Nephron (organoid): ENCODE data around the gene GALNT12.

Experiments used
- H3K27ac Mint-ChIP-seq, 3 experiments: 2 replicates each; pipeline ENCODE4 v1.8.0; 2020; ENCODE audit warnings: mixed read lengths in 3 of 3, mild to moderate bottlenecking in 2 of 3, moderate library complexity in 1 of 3
- H3K27me3 Mint-ChIP-seq: 2 replicates; pipeline ENCODE4 v1.8.0; 2021; ENCODE audit warnings: low read depth, mild to moderate bottlenecking, moderate library complexity, mixed read lengths
- H3K36me3 Mint-ChIP-seq: 2 replicates; pipeline ENCODE4 v1.8.0; 2020; ENCODE audit warnings: low read depth, mixed read lengths
- H3K4me1 Mint-ChIP-seq: 2 replicates; pipeline ENCODE4 v1.8.0; 2020; ENCODE audit warnings: mixed read lengths
- H3K4me3 Mint-ChIP-seq, 3 experiments: 2 replicates each; pipeline ENCODE4 v1.8.0; 2020; ENCODE audit warnings: mild to moderate bottlenecking in 3 of 3, mixed read lengths in 3 of 3, moderate library complexity in 2 of 3
- H3K9me3 Mint-ChIP-seq: 2 replicates; pipeline ENCODE4 v1.8.0; 2020; ENCODE audit warnings: mixed read lengths
- TF ChIP-seq, protein P1 (sequence below), 3 experiments: fragments of 200-600 bp; sonication (generic); IDR thresholded peaks; one replicate each; pipeline ENCODE4 v1.5.0; 2021; ENCODE audit warnings: antibody characterized with exemption in 3 of 3; ENCODE audit not compliant: unreplicated experiment in 3 of 3

Gene GALNT12

DNA sequence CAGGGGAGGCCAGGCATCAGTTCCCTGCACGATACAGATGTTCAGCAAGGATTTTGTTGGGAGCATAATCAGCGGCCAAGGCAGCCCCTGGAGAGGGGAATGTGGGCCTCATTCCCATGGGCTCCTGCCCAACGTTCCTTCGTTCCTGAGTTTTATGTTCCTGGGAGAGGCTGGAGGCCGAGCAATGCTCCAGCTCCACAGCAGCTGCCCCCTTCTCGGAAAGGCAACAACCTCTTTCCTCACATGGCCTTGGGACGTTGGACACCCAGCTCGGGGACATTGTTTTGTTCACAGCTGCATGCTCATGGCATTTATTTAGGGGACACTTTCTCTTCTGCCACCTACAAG, 72.5 kb downstream of the GALNT12 start:
- Mint-ChIP-seq H3K9me3 (no peaks in the 10 kb centered on the region), H3K4me1 (peaks cover 40% of the 10 kb centered on the region), H3K4me3 (no peak overlapping the region), H3K27ac (peak overlapping the region in 2 of 3 experiments; percentile 68 to 90), H3K27me3 (peaks cover 16% of the 10 kb centered on the region), H3K36me3 (no peaks in the 10 kb centered on the region)
- TF ChIP-seq, protein P1, sequence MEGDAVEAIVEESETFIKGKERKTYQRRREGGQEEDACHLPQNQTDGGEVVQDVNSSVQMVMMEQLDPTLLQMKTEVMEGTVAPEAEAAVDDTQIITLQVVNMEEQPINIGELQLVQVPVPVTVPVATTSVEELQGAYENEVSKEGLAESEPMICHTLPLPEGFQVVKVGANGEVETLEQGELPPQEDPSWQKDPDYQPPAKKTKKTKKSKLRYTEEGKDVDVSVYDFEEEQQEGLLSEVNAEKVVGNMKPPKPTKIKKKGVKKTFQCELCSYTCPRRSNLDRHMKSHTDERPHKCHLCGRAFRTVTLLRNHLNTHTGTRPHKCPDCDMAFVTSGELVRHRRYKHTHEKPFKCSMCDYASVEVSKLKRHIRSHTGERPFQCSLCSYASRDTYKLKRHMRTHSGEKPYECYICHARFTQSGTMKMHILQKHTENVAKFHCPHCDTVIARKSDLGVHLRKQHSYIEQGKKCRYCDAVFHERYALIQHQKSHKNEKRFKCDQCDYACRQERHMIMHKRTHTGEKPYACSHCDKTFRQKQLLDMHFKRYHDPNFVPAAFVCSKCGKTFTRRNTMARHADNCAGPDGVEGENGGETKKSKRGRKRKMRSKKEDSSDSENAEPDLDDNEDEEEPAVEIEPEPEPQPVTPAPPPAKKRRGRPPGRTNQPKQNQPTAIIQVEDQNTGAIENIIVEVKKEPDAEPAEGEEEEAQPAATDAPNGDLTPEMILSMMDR (IDR thresholded peaks at IDR 0.05; ENCODE audit: unreplicated experiment in 3 of 3): no peak

DNA sequence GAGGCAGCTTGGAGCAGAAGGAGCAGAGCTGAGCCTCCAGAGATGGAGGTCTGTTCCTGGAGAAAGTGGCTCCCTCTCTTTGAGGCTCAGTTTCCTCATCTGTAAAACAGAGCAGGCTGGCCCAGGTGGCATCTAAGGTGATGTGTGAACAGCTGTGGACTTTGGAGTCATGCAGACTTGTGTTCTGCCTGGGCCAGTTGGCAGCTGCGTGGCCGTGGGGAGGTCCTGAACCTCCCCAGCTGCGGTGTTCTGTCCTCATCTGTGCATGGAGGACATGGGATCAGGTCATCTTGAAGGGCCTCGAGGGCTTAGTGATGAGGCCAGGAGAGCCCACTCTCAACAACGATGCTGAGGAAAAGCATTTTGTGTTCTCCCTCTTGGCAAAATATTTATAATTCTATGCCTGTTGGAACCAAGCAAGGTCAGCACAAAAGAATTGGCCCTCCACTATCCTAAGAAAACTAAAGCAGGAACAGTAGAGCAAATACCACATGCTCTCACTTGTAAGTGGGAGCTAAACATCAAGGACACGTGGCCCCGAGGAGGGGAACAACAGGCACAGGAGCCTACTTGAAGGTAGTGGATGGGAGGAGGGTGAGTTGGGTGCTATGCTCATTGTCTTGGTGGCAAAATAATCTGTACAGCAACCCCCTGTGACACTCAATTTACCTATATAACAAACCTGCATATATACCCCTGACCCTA, 73.0 kb downstream of the GALNT12 start:
- Mint-ChIP-seq H3K9me3 (no peaks in the 10 kb centered on the region), H3K4me1 (peaks cover 40% of the 10 kb centered on the region), H3K4me3 (no peak overlapping the region), H3K36me3 (no peaks in the 10 kb centered on the region), H3K27ac (peak overlapping the region in 2 of 3 experiments; percentile 68 to 90), H3K27me3 (peaks cover 16% of the 10 kb centered on the region)
- TF ChIP-seq, protein P1 (IDR thresholded peaks at IDR 0.05; ENCODE audit: unreplicated experiment in 3 of 3): no peak

DNA sequence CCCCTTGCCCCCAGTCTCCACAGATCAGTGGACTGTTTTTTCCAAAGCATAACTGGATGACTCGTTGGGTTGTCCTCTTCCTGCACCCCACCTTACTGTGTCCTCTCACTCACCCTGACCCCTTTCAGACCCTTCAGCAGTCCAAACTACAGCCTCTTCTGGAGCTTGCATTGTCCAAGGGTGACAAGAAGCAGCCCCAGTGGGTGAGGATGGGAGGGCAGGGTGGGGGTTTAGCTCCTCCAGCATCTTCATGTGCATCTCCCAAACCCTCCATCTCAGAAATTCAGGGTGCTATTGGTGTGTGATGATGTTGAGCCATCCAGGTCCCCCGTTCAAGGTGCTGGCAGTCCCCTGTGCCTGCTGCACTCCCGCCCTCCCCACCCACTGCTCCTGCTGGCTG, 73.9 kb downstream of the GALNT12 start:
- TF ChIP-seq, protein P1 (IDR thresholded peaks at IDR 0.05; ENCODE audit: unreplicated experiment in 3 of 3): no peak
- Mint-ChIP-seq H3K4me1 (peaks cover 40% of the 10 kb centered on the region), H3K9me3 (no peaks in the 10 kb centered on the region), H3K36me3 (no peaks in the 10 kb centered on the region), H3K27me3 (peaks cover 16% of the 10 kb centered on the region), H3K4me3 (no peak overlapping the region), H3K27ac (peak overlapping the region in 1 of 3 experiments; percentile 42)

DNA sequence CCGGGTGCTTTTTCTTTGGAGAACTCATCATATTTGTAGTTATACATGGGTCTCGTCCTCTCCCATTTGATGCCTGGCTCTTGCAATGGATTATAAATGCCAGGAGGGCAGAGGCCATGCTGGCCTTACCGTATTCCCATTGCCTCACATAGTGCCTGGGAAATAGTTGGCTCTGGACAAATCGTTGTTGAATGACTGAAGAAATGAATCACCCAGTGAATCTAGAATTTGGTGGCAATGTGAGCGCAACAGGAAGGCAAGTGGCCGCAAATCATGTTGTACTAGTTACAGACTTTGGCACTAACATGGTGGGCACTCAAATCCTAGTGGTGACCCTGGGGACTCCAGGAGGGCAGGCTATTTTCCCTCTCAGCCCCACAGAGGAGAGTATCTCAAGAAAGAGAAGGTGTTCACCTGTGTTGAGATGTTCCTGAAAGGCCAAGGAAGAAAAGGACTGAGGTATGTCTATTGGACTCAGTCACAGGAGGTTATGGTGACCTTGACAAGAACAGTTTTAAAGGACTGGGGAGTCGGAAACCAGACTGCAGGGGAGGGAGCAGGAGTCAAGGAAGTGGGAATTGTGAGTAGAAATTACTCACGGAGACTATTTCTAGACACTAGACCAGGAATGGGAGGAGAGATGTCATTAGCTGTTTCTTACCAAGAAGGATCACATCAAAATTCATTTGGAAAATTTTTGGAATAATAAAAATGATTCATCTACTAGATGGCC, 74.5 kb downstream of the GALNT12 start:
- peaks cover 46% of the 10 kb centered on the region for H3K4me1 Mint-ChIP-seq
- TF ChIP-seq, protein P1 (IDR thresholded peaks at IDR 0.05; ENCODE audit: unreplicated experiment in 3 of 3): no peak
- H3K36me3 Mint-ChIP-seq: no peaks in the 10 kb centered on the region
- no peaks in the 10 kb centered on the region for H3K9me3 Mint-ChIP-seq
- H3K27ac Mint-ChIP-seq: peak overlapping the region in 1 of 3 experiments; percentile 42
- peaks cover 16% of the 10 kb centered on the region for H3K27me3 Mint-ChIP-seq
- H3K4me3 Mint-ChIP-seq: no peak overlapping the region

DNA sequence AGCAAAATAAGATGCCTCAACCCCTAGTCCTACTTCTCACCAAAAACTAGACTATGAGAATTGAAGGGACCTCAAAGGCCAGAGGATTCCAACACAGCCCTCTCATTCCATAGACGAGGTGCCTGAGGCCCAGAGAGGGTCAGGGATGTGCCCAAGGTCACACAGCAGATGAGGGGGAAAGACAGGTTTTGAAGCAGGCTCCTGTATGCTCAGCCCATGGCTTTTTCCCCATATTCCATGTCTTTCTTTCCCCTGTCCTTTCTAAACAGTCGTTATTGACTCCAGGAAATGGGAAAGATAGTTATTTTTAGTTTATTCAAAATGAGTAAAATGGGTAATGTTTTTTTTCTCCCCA, 75.1 kb downstream of the GALNT12 start:
- Mint-ChIP-seq H3K4me3 (no peak overlapping the region), H3K27ac (peak overlapping the region in 1 of 3 experiments; percentile 42), H3K4me1 (peaks cover 47% of the 10 kb centered on the region), H3K9me3 (no peaks in the 10 kb centered on the region), H3K27me3 (peaks cover 16% of the 10 kb centered on the region), H3K36me3 (no peaks in the 10 kb centered on the region)
- TF ChIP-seq, protein P1 (IDR thresholded peaks at IDR 0.05; ENCODE audit: unreplicated experiment in 3 of 3): no peak
